ENCODE data around the gene POU6F2.

Gene POU6F2

GRCh38 chr7:39280337-39280736 lies 302.6 kb downstream of the POU6F2 start:
- no peaks in the 10 kb centered on the region for H3K36me3 Mint-ChIP-seq (ENCODE audit: insufficient read depth)
- no peaks in the 10 kb centered on the region for H3K4me1 Mint-ChIP-seq (ENCODE audit: low read depth in 2 of 2)
- no peak overlapping the region for H3K4me3 Mint-ChIP-seq
- DNase-seq (no peak), ATAC-seq (replicated peaks) (no peak)
- no peak overlapping the region for H3K27ac Mint-ChIP-seq
- H3K27me3 Mint-ChIP-seq = peaks cover 0 to 7% of the 10 kb centered on the region in 2 donors
- H3K9me3 Mint-ChIP-seq = peaks cover 0 to 7% of the 10 kb centered on the region in 2 donors

- ATAC-seq (replicated peaks) = no peak
- no peak overlapping the region for H3K27ac Mint-ChIP-seq
- H3K9me3 Mint-ChIP-seq = no peaks in the 10 kb centered on the region
- DNase-seq = no peak
- H3K36me3 Mint-ChIP-seq (ENCODE audit: insufficient read depth) = no peaks in the 10 kb centered on the region
- no peaks in the 10 kb centered on the region for H3K4me1 Mint-ChIP-seq (ENCODE audit: low read depth in 2 of 2)
- H3K27me3 Mint-ChIP-seq = peaks cover 19 to 33% of the 10 kb centered on the region in 2 donors
- no peak overlapping the region for H3K4me3 Mint-ChIP-seq
Measured at GRCh38 chr7:39285256-39285655, 307.5 kb downstream of the POU6F2 start.

- Mint-ChIP-seq H3K9me3 (no peaks in the 10 kb centered on the region), H3K4me3 (no peak overlapping the region), H3K36me3 (ENCODE audit: insufficient read depth) (no peaks in the 10 kb centered on the region), H3K4me1 (ENCODE audit: low read depth in 2 of 2) (no peaks in the 10 kb centered on the region), H3K27me3 (peaks cover 19 to 42% of the 10 kb centered on the region in 2 donors), H3K27ac (no peak overlapping the region)
- ATAC-seq (replicated peaks) (no peak), DNase-seq (no peak)
Measured at GRCh38 chr7:39288303-39288702, 310.6 kb downstream of the POU6F2 start.

- Mint-ChIP-seq H3K4me1 (ENCODE audit: low read depth in 2 of 2) (no peaks in the 10 kb centered on the region), H3K36me3 (ENCODE audit: insufficient read depth) (no peaks in the 10 kb centered on the region), H3K27ac (no peak overlapping the region), H3K27me3 (peaks cover 12 to 41% of the 10 kb centered on the region in 2 donors), H3K4me3 (no peak overlapping the region), H3K9me3 (no peaks in the 10 kb centered on the region)
- ATAC-seq (replicated peaks) (no peak), DNase-seq (no peak)
Measured at GRCh38 chr7:39291628-39292410, 314.1 kb downstream of the POU6F2 start.

- ATAC-seq (replicated peaks) = no peak
- no peak for DNase-seq
- Mint-ChIP-seq H3K27ac (no peak overlapping the region), H3K27me3 (peaks cover 7 to 32% of the 10 kb centered on the region in 2 donors), H3K4me3 (no peak overlapping the region), H3K4me1 (ENCODE audit: low read depth in 2 of 2) (no peaks in the 10 kb centered on the region), H3K9me3 (no peaks in the 10 kb centered on the region), H3K36me3 (ENCODE audit: insufficient read depth) (no peaks in the 10 kb centered on the region)
Measured at GRCh38 chr7:39293056-39293823, 315.5 kb downstream of the POU6F2 start.

GRCh38 chr7:39294022-39294421 lies 316.3 kb downstream of the POU6F2 start:
- Mint-ChIP-seq H3K4me3 (no peak overlapping the region), H3K27me3 (peaks cover 7 to 24% of the 10 kb centered on the region in 2 donors)

GRCh38 chr7:39295796-39296195 lies 318.1 kb downstream of the POU6F2 start:
- Mint-ChIP-seq H3K4me3 (no peak overlapping the region), H3K36me3 (ENCODE audit: insufficient read depth) (no peaks in the 10 kb centered on the region), H3K27ac (no peak overlapping the region), H3K4me1 (ENCODE audit: low read depth in 2 of 2) (no peaks in the 10 kb centered on the region), H3K27me3 (peaks cover 7 to 26% of the 10 kb centered on the region in 2 donors), H3K9me3 (no peaks in the 10 kb centered on the region)
- ATAC-seq (replicated peaks) = no peak
- DNase-seq = no peak

More at GRCh38 chr7:39294022-39294421, 316.3 kb downstream of the POU6F2 start:
- no peak overlapping the region for H3K27ac Mint-ChIP-seq
- H3K4me1 Mint-ChIP-seq (ENCODE audit: low read depth in 2 of 2) = no peaks in the 10 kb centered on the region
- no peak for ATAC-seq (replicated peaks)
- no peaks in the 10 kb centered on the region for H3K36me3 Mint-ChIP-seq (ENCODE audit: insufficient read depth)
- no peak for DNase-seq
- H3K9me3 Mint-ChIP-seq = no peaks in the 10 kb centered on the region

- Mint-ChIP-seq H3K36me3 (ENCODE audit: insufficient read depth) (no peaks in the 10 kb centered on the region), H3K4me3 (no peak overlapping the region), H3K27ac (no peak overlapping the region), H3K27me3 (peaks cover 11 to 26% of the 10 kb centered on the region in 2 donors), H3K4me1 (ENCODE audit: low read depth in 2 of 2) (no peaks in the 10 kb centered on the region), H3K9me3 (no peaks in the 10 kb centered on the region)
- no peak for ATAC-seq (replicated peaks)
- no peak for DNase-seq
Measured at GRCh38 chr7:39299695-39300094, 322.0 kb downstream of the POU6F2 start.

- peaks cover 11 to 26% of the 10 kb centered on the region in 2 donors for H3K27me3 Mint-ChIP-seq
- H3K36me3 Mint-ChIP-seq (ENCODE audit: insufficient read depth) = no peaks in the 10 kb centered on the region
- no peaks in the 10 kb centered on the region for H3K4me1 Mint-ChIP-seq (ENCODE audit: low read depth in 2 of 2)
- no peaks in the 10 kb centered on the region for H3K9me3 Mint-ChIP-seq
- no peak overlapping the region for H3K4me3 Mint-ChIP-seq
- no peak for ATAC-seq (replicated peaks)
- DNase-seq = no peak
- H3K27ac Mint-ChIP-seq = no peak overlapping the region
Measured at GRCh38 chr7:39300276-39300675, 322.6 kb downstream of the POU6F2 start.

- no peak for DNase-seq
Measured at GRCh38 chr7:39301543-39301942, 323.8 kb downstream of the POU6F2 start.

GRCh38 chr7:39304178-39304577 lies 326.5 kb downstream of the POU6F2 start:
- DNase-seq = no peak
- Mint-ChIP-seq H3K4me3 (no peak overlapping the region), H3K36me3 (ENCODE audit: insufficient read depth) (no peaks in the 10 kb centered on the region), H3K9me3 (no peaks in the 10 kb centered on the region), H3K4me1 (ENCODE audit: low read depth in 2 of 2) (no peaks in the 10 kb centered on the region), H3K27me3 (peaks cover 9 to 19% of the 10 kb centered on the region in 2 donors), H3K27ac (no peak overlapping the region)
- ATAC-seq (replicated peaks) = no peak

More at GRCh38 chr7:39301543-39301942, 323.8 kb downstream of the POU6F2 start:
- Mint-ChIP-seq H3K9me3 (no peaks in the 10 kb centered on the region), H3K4me1 (ENCODE audit: low read depth in 2 of 2) (no peaks in the 10 kb centered on the region), H3K27me3 (peaks cover 8 to 21% of the 10 kb centered on the region in 2 donors), H3K36me3 (ENCODE audit: insufficient read depth) (no peaks in the 10 kb centered on the region), H3K27ac (no peak overlapping the region), H3K4me3 (no peak overlapping the region)
- no peak for ATAC-seq (replicated peaks)

- no peaks in the 10 kb centered on the region for H3K9me3 Mint-ChIP-seq
- H3K36me3 Mint-ChIP-seq (ENCODE audit: insufficient read depth) = no peaks in the 10 kb centered on the region
- H3K27ac Mint-ChIP-seq = no peak overlapping the region
- H3K4me3 Mint-ChIP-seq = no peak overlapping the region
- no peaks in the 10 kb centered on the region for H3K4me1 Mint-ChIP-seq (ENCODE audit: low read depth in 2 of 2)
- peaks cover 9 to 15% of the 10 kb centered on the region in 2 donors for H3K27me3 Mint-ChIP-seq
- no peak for ATAC-seq (replicated peaks)
- DNase-seq = no peak
Measured at GRCh38 chr7:39304668-39305405, 327.1 kb downstream of the POU6F2 start.

- H3K9me3 Mint-ChIP-seq = no peaks in the 10 kb centered on the region
- peaks cover 3 to 5% of the 10 kb centered on the region in 2 donors for H3K27me3 Mint-ChIP-seq
- no peak overlapping the region for H3K27ac Mint-ChIP-seq
- no peaks in the 10 kb centered on the region for H3K4me1 Mint-ChIP-seq (ENCODE audit: low read depth in 2 of 2)
- H3K4me3 Mint-ChIP-seq = no peak overlapping the region
- no peaks in the 10 kb centered on the region for H3K36me3 Mint-ChIP-seq (ENCODE audit: insufficient read depth)
- no peak for DNase-seq
- ATAC-seq (replicated peaks) = no peak
Measured at GRCh38 chr7:39306016-39306570, 328.4 kb downstream of the POU6F2 start.
